Stimulated activated CD4-positive, alpha-beta T cell treated with anti-CD3 and anti-CD28 coated beads, Interleukin-4, amount 100 ng/mL, for 24 hours (primary cell): ENCODE data around the gene ZNF469.
"Not testable (repeated sequence)": the region's sequence is repeated elsewhere in the genome, so short reads cannot be mapped to it uniquely, and the experiment has no call there.

ENCODE experiments used
- DNase-seq: peaks from one replicate; pipeline ENCODE4 v3.0.0-alpha.2; 2020

Gene ZNF469

DNA sequence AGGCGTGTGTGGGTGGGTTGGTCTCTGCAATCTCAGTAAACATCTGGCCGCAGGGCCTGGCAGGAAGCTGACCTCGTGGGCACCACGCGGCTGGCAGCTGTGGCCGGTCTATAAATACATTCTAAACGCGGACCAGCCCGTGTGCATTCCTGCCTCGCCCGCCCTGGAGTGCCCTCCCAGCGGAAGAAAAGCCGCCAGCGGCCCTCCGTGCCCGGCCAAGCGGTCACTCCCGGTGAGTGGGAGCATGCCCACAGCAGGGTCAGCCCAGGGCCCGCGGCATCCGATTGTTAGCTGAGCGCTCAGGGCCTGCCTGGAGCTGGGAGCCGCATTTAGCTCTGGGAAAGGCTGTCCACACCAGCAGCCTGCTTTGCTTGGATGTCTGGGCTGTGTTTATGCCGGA, 10.3 kb downstream of the ZNF469 start:
- DNase-seq = no peak

DNA sequence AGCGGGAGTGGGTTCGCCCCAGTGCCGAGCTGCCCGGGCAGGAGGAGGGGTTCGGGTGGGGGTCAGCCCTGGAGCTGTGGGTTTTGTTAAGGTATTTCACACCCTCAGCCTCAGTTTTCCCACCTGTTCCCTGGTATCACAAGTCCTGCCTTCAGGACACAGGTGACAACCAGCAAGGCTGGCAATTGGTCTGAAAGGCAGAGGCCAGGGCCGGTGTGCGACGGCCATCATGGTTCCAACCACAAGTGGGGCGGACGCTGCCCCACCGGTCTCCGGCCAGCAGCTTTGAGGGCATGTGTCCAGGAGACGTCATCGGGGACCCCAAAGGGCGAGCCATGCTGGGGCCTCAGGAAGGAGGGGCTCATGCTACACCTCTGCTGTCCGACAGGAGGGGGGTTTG, 10.8 kb downstream of the ZNF469 start:
- DNase-seq = no peak

DNA sequence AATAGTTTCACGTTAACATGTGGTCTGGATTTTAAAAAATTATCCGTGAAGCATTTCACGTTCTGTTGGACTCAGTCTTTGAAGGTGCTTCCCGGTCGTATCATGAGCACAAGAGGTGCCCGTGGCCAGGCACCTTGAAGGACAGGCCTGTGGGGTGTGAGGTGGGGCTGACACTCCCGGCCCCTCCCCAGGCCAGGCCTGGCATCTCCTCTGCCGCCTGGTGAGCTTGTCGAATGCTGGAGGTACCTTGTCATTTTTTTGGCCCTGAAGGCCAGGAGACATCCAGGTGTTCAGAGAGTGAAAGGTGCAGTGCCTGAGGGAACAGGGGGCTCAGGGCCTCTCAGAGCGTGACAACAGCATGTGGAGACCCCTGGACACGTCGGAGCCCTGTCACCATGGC, 11.7 kb downstream of the ZNF469 start:
- DNase-seq = no peak

GRCh38 chr16:88395669-88396584, 13.2 kb downstream of the ZNF469 start:
- DNase-seq = no peak

DNA sequence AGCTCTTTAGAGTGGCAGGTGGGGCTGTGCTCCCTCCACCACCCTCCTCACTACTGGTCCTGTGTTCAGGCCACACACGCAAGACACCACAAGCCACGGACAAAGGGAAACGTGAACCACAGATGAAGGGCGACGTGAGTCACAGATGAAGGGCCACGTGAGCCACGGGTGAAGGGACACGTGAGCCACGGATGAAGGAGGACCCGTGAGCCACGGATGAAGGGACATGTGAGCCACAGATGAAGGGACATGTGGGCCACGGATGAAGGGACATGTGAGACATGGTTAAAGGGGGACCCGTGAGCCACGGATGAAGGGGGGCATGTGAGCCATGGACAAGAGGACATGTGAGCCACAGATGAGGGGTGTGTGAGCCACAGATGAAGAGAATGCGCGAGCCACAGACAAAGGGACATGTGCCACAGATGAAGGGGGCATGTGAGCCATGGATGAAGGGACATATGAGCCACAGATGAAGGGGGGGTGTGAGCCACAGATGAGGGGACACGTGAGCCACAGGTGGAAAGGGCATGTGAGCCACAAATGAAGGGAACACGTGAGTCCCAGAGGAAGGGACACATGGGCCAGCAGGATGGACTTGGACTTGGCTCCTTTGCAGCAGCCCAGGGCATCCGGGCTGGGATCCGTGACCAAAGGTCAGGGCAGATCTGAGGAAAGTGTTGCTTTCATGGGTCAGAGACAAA, 15.6 kb downstream of the ZNF469 start:
- DNase-seq = no peak

DNA sequence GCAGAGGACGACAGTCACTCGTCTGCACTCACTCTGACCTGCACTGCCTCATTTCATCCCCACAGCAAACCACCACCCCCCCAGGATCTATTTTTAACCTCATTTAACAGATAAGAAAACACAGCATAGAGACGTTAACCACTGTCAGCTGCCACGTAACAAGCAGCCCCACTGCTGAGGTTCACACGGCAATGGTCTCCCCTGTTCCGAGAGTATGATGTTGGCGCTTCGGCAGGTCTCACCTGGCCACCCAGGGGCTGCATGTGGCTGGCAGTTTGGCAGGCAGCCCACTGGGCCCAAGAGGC, 16.1 kb downstream of the ZNF469 start:
- DNase-seq = no peak

DNA sequence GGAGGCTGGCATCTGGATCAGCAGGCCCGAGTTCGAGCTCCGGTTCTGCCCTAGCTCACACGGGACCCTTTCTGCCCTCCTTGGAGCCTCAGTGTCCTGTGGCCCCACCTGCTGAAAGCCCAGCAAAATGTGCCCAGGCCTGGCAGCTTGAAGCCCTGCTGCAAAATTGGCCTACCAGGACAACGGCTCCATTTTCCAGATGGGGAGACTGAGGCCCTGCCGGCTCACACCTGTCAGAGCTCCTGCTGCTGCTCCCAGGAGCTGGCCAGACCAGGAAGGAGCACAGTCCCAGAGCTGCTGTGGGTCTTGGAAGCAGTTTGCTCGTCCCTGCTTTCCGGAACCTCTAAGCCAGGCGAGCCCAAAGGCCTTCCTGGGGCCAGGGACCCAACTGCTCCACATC, 17.4 kb downstream of the ZNF469 start:
- no peak for DNase-seq

DNA sequence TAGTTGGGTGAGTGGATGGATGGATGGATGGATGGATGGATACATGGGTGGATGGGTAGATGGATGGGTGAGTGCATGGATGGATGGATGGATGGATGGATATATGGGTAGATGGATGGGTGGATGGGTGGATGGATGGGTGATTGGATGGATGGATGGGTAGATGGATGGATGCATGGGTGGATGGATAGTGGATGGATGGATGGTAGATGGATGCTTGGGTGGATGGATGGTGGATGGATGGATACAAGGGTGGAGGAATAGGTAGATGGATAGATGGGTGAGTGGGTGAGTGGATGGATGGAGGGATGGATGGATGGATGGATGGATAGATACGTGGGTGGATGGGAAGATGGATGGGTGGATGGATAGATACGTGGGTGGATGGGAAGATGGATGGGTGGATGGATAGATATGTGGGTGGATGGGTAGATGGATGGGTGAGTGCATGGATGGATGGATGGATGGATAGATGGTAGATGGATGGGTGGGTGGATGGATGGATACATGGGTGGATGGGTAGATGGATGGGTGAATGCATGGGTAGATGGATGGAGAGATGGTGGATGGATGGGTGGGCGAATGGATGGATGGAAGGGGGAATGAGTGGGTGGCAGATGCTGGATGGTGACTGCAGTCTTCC, 19.0 kb downstream of the ZNF469 start:
- DNase-seq = no peak

GRCh38 chr16:88402551-88403240, 19.9 kb downstream of the ZNF469 start:
- no peak for DNase-seq

- DNase-seq = no peak
Observed at GRCh38 chr16:88403794-88404581, 21.2 kb downstream of the ZNF469 start.

GRCh38 chr16:88404769-88405168, 22.0 kb downstream of the ZNF469 start:
- DNase-seq = no peak

- DNase-seq = no peak
Observed at GRCh38 chr16:88405216-88406060, 22.7 kb downstream of the ZNF469 start.

DNA sequence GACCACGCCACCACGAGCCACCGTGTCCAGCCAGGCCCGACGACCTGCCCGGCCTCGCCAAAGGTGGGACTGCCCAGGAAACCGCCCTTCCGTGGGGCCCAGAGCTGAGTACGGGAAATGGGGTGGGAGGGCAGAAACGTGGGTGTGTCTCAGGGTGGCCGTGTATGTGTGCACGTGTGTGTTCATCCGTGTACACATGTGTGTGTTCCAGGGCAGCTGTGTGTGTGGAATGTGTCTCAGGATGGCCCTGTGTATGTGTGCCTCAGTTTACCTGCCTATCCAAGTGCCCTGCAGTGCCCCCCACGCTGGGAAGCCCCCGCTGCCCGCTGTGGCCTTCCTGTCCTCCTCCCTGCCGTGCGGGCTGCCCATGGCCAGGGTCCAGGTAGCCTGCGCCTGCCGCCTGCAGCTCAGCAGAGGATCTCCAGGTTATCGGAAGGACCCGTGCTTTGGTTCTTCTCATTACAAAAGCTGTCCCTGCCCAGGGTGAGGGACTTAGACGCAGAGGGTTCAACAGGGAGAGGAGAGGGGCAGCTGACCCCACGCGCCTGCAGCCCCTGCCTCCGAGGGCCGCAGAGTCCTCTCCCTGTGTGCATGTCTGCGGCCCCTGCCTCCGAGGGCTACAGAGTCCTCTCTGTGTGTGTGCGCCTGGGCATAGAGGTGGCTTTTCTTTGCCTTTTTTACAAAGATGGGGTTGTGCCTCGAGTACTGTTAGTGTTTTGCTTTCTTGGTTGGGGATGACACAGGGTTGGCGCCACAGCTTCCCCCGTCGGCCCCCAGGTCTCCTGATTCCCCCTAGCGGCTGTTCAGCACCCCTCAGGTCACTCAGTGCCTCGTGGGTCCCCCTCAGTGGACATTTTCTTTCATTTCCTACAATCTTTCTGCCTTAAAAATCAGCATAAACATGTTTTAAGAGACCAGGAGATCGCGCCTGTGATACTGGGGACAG, 23.6 kb downstream of the ZNF469 start:
- DNase-seq = no peak

DNA sequence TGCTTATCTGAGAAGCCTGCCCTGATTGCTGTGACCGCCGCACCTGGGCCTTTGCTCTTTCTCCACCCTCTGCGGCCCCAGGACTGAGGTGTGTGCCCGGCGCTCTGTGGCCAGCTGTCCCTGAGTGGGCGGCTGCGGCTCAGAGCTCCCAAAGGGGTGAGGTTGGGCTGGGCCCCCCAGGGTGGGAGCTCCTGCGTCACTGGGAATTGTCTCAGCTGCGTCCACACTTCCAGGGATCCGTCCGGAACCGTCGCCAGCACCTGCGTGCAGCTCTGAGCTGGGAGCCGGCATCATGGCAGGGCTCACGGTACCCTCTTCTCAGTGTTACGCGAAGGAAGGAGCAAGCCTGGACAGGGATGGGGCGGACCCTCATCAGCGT, 24.3 kb downstream of the ZNF469 start:
- no peak for DNase-seq

DNA sequence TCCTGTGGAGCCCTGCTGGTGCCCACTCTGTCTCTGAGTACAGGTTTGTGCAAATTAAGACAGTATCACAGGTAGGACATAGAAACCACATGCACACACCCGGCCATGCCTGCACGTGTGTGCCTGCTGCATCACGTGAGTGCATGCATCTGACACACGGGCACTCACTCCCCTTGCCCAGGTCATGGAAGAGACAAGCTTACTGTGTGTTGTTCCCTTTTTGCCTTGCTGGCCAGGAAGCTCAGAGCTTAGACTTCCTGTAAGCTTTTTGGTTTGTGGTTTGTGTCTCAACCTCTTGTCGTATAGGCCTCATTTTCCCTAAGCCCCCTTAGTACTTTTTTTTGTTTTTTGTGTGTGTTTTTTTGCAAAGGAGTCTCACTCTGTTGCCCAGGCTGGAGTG, 25.0 kb downstream of the ZNF469 start:
- DNase-seq = no peak

DNA sequence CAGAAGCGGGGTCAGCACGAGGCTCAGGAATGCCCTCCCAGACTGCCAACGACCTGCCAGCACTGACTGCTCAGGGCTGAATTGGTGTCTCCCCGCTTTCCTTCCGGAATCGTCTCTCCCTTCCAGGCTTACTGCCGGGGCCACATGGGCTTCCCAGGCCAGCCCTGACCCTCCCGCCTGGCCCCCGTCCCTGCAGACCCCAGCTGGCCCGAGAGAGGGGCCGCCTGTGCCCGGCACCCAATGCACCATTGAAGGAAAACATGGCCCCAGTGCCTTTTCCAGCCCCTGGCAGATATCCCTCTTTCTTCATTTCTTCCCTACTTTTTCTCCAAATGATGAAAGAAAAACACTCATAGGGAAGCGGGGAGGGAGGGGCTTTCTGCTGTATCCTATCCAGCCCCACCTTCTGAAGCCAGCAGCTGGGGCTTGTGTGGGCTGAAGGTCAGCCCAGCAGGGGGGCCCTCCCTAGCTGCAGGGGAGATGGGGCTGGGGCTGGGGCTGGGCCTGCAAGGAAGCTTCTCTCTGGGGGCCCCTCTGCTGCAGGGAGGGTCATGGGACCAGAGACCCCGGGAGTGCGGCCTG, 25.9 kb downstream of the ZNF469 start:
- no peak for DNase-seq

GRCh38 chr16:88409296-88410065, 26.7 kb downstream of the ZNF469 start:
- no peak for DNase-seq

- DNase-seq = not testable (repeated sequence)
Observed at GRCh38 chr16:88410297-88410968, 27.7 kb downstream of the ZNF469 start.
